GM13976 (cell line): ENCODE data around the gene HAUS1.

ENCODE experiments used
- DNase-seq: peaks from one replicate; pipeline ENCODE4 v3.0.0; 2012; ENCODE audit warnings: low spot score
- CTCF ChIP-seq: IDR thresholded peaks from 2 replicates; pipeline ENCODE4 v1.5.1; 2012; ENCODE audit warnings: borderline replicate concordance, mild to moderate bottlenecking; ENCODE audit not compliant: insufficient read depth; ENCODE audit errors: extremely low read depth, missing control alignments, control extremely low read depth
- in situ Hi-C: fragments of 300-500 bp; cut with MboI; formaldehyde crosslinking; loops from one replicate; pipeline ENCODE4 v1.12.0; 2022; ENCODE audit warnings: low sequenced_read_pairs, mixed read lengths, inconsistent platforms; ENCODE audit not compliant: unreplicated experiment

The HAUS1 gene

GRCh38 chr18:46062781-46063180 is 41.4 kb upstream of the HAUS1 start:
- in situ Hi-C loops, result no loop called here
- TF ChIP-seq CTCF, result no peak
- no peak for DNase-seq

GRCh38 chr18:46067438-46068007 is 36.7 kb upstream of the HAUS1 start:
- in situ Hi-C loops, result no loop called here
- no peak for DNase-seq

GRCh38 chr18:46068763-46069162 is 35.4 kb upstream of the HAUS1 start:
- in situ Hi-C loops, result no loop called here
- TF ChIP-seq CTCF, result no peak
- DNase-seq, result no peak

More at GRCh38 chr18:46067438-46068007, 36.7 kb upstream of the HAUS1 start:
- TF ChIP-seq CTCF, result no peak

GRCh38 chr18:46069524-46069923 is 34.7 kb upstream of the HAUS1 start:
- TF ChIP-seq CTCF, result no peak
- no peak for DNase-seq
- in situ Hi-C loops, result no loop called here

GRCh38 chr18:46070232-46070631 is 34.0 kb upstream of the HAUS1 start:
- TF ChIP-seq CTCF, result no peak
- DNase-seq, result no peak
- in situ Hi-C loops, result loop anchor here (10.0 kb wide), 1 partner anchor 395 kb away; no protein-coding TSS in a partner anchor

- no peak for TF ChIP-seq CTCF
- in situ Hi-C loops, result loop anchor here (10.0 kb wide), 1 partner anchor 396 kb away; no protein-coding TSS in a partner anchor
- no peak for DNase-seq
Measured at GRCh38 chr18:46070815-46071652, 33.2 kb upstream of the HAUS1 start.
